ENCODE measurements around the gene SYT3.
A peak's percentile ranks its signal among the peaks of the same experiment; 100 is the strongest.

The SYT3 gene, protein sequence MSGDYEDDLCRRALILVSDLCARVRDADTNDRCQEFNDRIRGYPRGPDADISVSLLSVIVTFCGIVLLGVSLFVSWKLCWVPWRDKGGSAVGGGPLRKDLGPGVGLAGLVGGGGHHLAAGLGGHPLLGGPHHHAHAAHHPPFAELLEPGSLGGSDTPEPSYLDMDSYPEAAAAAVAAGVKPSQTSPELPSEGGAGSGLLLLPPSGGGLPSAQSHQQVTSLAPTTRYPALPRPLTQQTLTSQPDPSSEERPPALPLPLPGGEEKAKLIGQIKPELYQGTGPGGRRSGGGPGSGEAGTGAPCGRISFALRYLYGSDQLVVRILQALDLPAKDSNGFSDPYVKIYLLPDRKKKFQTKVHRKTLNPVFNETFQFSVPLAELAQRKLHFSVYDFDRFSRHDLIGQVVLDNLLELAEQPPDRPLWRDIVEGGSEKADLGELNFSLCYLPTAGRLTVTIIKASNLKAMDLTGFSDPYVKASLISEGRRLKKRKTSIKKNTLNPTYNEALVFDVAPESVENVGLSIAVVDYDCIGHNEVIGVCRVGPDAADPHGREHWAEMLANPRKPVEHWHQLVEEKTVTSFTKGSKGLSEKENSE

DNA sequence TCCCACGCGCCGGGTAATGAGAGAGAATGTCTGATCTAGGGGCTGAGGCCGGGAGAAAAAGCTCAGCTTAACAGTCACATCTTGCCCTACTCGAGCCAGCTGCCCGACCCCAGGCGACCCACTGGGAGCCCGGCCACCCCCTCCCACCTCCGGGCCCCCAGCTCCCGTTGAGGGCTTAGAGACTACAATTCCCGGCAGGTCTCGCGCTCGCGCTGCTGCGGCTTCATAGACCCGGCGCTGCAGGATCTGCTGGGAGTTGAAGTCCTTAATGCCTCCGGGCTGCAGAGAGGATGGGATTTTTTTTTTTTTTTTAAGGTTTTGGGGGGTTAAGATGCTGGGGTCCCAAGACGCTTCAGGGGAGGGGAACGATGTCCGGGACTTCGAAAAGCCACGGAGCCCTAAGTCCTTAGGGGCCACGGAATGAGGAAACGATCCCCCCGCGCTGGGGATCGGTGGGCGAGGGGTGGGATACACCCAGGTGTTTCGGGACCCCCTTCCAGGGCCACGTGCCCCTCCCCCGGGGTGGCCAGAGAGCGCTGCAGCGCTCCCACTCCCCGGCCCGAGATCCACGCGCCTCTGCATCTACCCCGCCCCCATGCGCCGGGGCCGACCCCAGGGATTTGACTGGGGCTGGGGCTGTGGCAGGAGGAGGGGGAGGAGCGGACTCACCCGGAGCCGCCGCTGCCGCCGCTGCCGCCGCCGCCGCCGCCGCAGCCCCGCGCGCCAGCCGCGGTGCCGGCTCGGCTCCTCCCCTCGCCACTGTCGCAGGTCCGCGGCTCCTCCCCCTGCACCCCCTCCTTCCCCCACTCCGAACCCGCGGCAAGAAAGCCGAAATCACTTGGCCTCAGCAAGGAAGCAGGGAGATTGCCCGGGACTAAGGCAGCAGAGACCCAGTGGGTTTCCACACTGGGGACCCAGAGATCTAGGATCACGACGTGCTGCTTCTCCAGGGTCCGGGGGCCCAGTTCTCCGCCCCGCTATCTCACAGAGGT lies at the start of gene SYT3:
Gene SYT3 (minus strand): TSS at position 761 of the 992 bp plus-strand sequence. CDS start 2,470 bp downstream, outside the sequence.
- DNase-seq: peak; percentile 72

GRCh38 chr19:50688766-50689165 lies 49.1 kb upstream of the SYT3 start:
- DNase-seq: no peak

DNA sequence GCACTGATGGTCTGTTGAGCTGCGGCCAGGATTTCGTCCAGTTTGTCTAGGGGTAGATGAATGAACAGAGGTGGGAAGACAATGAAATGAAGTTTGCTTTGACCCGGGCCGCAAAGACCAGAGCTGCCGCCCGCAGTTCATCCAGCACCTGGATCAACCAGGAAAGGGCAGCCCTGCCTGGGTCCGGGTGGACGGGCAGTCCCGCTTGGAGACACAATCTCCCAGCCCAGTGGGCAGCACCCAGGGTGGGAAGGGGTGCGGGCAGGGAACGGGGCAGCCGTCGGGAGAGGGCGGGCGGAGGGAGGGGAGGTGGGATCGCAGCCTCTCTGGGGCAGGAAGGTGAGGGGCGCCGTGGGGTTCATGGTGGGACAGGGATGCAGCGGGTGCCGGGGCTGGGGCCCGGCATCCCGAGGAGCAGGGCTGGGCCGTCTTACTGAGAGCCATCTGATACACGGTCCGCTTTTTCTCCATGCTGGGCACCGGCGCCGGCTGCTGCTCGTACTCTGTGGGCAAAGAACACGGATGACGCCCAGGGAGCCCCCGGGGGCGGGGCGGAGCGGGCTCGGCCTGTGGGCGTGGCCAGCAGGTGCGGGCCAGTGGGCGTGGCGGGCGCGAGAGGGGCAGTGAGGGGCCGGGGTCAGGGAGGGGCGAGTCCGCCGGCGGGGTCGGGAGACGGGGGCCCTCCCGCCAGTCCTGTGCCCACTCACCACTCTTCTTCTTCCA lies 46.8 kb upstream of the SYT3 start:
- no peak for DNase-seq

- no peak for DNase-seq
Observed at GRCh38 chr19:50679177-50680125, 39.8 kb upstream of the SYT3 start.

GRCh38 chr19:50678323-50678722 lies 38.6 kb upstream of the SYT3 start:
- no peak for DNase-seq

DNA sequence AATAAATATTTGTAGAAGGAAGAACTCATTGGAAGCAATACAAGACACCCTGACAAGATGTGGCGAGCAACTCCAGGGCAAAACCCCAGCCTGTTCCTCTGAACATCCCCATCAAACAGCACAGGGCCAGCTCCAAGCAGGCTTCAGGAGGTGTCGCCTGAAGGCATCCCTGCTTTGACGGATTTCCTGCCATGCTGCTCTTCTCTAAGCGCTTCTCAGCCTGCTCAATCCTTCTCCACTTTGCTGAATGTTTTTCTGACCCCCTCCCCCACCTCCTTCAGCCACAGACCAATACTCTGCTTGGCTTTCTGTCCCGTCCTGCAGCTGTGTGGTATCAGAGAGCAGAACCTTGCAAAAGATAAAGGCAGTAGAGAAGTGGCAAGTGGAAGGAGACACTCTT lies 38.0 kb upstream of the SYT3 start:
- DNase-seq: no peak

DNA sequence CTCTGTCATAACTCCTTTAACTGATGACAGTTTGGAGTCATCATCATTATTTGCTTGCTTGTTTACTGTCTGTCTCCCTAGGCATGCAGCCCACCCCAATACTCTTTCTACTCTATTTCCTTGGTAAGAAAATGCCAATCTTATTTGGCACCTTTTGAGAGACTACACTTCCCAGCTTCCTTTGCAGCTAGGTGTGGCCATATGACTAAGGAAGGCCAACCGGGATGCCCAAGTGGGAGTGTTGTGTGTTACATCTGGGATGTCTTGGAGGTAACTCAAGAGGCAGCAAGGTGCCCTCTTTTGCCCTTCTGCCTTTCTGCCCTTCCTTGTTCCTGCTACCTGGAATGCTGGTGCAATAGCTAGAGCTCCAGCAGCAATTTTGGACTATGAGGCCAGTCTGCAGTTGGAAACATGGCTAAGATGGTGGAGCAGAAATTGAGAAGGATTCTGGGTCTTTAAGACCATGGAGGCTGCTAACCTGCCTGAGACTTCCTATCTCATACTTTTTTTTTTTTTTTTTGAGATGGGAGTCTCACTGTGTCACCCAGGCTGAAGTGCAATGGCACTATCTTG lies 37.0 kb upstream of the SYT3 start:
- DNase-seq: no peak

DNA sequence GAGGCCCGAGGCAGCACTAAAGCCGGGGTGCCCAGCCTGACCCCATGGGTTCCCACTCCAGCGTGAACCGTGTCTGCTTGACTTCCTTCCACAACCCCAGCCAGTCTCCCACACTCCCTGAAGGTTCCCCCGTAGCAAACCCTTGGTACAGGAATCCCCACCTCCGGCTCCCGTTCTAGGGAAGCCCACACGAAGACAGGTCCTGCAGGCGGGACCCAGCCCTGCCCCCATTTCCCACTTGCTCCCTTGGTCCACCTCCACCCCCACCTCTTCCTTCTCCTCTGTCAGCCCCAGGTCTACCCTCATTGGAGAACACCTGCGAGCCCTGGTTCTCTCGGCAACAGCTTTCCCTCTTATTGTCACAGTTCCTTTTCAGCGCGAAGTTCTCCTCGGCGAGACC lies 33.4 kb upstream of the SYT3 start:
- DNase-seq: no peak

DNA sequence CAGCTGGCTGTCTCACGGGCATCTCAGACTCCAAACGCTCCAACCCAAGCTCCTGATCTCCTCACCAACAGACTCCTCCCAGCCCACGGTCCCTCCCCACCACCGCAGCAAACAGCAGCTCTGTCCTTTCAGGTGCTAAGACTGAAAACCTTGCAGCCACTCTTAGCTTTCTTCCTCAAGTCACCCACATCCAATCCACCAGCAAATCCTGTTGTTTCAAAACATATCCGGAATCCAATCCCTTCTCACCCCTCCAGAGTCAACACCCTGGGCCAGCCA lies 30.4 kb upstream of the SYT3 start:
- DNase-seq: no peak

GRCh38 chr19:50669302-50670101 lies 29.8 kb upstream of the SYT3 start:
- no peak for DNase-seq

DNA sequence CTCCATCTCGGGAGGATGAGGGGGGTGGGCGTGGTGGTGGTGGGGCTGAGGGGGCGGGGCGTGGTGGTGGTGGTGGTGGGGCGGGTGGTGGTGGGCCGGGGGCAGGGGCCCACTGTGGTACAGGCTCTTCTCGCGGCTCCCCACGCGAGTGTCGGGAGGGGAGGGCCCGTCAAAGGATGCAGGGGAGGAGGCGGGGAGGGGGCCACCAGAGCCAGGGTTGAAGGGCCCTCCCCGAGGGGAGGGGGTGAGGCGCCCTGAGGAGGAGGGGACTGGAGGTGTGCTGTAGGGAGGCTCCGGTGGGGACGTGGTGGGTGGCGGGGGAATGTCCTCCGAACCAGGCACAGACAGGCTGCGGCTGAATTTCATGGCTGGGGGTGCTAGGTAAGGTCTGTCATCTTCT lies 29.2 kb upstream of the SYT3 start:
- DNase-seq: no peak

- DNase-seq: no peak
Observed at GRCh38 chr19:50668416-50668815, 28.7 kb upstream of the SYT3 start.

DNA sequence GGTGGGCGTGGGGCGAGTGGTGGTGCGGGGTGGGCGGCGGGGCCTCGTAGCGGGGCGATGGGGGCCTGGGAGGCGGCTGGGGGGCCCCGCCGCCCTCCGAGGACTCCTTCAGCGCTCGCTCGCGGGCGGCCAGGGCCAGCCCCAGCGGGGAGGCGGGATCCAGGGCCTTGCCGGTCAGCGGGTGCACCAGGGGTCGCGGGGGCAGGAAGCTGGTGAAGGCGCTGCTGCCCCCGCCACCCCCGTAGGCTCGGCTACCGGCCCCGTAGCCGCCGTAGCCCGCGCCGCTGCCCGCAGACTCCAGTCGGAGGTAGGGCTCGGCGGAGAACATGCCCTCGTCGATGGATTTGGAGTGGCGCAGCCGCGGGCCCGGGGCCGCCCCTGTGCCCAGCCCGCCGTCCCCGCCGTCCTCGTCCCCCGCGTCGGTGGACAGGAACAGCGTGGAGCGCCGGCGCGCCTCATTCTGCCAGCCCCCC lies 28.1 kb upstream of the SYT3 start:
- DNase-seq: no peak

DNA sequence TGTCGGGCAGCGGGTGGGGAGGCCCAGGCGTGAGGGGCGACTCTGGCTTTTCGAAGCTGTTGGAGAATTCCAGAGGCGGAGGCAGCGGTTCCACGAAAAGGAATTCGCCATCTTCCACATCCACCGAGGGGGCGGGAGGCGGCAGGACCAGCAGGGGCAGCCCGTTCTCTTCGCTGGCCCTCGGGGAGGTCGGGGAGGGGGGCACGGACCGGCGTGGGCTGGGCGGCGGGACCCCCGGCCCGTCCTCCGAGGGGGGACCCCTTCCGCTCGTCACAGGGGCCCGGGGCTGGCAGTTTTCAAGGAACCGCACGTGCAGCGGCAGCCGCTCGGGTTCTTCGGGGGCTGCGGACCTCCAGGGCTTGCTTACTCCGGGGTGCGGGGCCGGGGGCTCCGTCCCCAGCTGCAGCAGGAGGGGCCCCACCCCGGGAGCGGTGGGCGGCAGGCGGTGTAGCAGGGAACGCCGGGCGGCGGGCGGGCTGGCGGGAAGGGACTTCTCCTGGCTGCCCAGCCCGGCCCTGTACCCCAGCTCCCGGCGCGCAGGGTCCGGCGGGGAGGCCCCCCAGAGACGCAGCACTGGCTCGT lies 27.6 kb upstream of the SYT3 start:
- DNase-seq: no peak

DNA sequence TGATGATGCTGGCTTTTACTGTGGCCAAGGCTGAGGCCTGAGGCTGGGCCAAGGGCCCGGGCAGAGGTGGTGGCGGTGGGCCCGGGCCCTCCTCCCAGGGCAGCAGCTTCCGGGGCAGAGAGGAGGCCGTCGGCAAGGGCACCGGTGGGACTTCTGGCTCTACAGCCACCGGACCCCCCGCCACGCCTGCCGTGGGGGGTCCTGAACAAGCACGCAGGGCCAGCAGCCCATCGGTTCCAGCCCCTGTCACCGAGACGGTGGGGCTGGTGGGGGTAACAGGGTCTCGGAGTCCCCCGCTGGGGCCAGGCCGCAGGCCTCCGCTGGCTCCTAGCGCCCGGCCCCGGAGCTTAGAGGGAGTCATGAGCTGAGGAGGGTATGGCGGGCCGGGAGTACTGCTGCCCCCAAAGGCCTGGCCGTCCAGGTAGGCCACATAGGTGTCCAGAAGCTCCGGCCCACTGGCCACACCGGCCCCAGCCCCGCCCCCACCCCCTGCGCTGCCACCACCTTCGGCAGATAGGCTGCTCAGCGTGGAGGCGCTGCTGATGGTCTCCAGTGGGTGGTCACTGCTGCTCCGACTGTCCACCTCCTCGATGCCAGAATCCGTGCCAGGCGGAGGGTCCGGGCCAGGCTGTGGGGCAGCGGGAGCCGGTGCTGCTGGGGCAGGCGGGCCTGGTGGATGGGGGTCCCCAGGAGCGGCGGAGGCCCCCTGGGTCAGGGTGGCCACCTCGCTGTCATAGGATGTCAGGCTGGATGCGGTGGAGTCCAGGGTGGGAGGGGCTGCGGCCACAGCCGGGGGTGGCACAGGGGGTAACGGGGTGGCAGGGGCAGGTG lies 26.9 kb upstream of the SYT3 start:
- DNase-seq: no peak

GRCh38 chr19:50664204-50664603 lies 24.5 kb upstream of the SYT3 start:
- DNase-seq: no peak

DNA sequence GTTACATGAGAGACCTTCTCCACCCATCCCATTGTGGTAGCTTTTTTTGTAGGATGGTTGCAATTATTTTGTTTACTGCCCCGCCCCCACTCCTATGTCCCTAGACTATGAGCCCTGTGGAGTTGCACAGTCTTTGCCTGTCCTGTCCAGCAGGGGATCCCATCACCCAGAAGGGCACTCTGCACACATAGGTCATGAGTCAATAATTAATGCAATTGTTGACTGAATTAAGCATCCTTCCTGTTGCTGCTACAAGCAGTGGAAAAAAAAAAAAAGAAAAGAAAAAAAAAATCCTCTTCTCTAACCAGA lies 23.8 kb upstream of the SYT3 start:
- no peak for DNase-seq

DNA sequence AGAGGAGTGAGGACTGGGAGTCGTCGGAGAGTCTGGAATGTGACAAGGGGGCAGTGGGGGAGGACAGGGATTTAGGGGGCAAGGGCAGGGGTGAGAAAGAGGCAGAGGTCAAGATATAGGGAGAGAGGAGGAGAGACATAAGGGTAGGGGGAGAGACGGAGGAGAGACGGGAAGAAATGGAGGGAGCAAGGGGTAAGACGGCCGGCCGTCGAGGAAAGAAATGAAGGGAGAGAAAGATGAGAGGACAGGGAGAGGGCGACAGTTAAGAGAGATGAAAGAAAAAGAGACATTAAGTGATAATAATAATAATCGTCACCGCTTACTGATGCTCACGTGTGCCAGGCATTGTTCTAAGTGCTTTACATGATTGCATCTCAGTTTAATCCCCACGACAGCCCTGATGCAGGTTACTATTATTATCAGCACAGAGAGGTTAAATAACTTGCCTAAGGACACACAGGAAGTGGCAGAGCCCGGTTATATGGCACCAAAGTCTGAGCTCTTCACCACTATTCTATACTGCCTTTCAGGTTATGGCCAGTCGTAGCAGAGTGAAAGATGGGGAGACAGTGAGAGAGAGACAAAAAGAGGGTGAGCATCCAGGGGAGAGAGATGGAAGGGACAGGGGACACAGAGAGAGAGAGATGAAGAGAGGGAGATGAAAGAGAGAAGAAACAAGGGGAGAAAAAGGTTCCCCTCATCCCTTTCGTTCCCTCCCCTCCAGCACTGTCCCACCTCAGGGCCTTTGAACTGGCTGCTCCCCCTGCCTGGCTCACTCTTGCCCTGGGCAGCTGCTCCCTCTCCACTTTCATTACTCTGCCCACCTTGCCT lies 23.2 kb upstream of the SYT3 start:
- DNase-seq: no peak
